ENCODE results near the gene PAPOLG. TPM values are rescaled to one million over a fixed set of nuclear protein-coding genes. Genes with fewer than 3 reads are reported as not detected.

Gene PAPOLG
- polyA plus RNA-seq, 1 experiment, result 5.8 TPM

GRCh38 chr2:60780721-60781120, 24.7 kb downstream of the PAPOLG start:
- Histone ChIP-seq H3K4me3 (ENCODE audit: low read depth, low read length) (no peak overlapping the region), H3K36me3 (ENCODE audit: control insufficient read depth, insufficient read depth, low read length) (peaks cover 7% of the 10 kb centered on the region), H3K27me3 (ENCODE audit: control insufficient read depth, insufficient read depth, low read length) (no peaks in the 10 kb centered on the region)
- TF ChIP-seq CTCF (IDR thresholded peaks at IDR 0.05; ENCODE audit: insufficient read depth, low read depth, low read length), result no peak
- ChIA-PET CTCF (interaction anchor here (1.0 kb wide), 2 partner anchors 11 to 355 kb away, joined by 3 to 4 read pairs; no protein-coding TSS in a partner anchor), POLR2A (no interaction called here)
- no peak for DNase-seq (ENCODE audit: low read depth)

GRCh38 chr2:60793169-60793568, 37.1 kb downstream of the PAPOLG start:
- Histone ChIP-seq H3K4me3 (ENCODE audit: low read depth, low read length) (no peak overlapping the region), H3K36me3 (ENCODE audit: control insufficient read depth, insufficient read depth, low read length) (peaks cover 4% of the 10 kb centered on the region; the same call in 1 of the 2 replicates), H3K27me3 (ENCODE audit: control insufficient read depth, insufficient read depth, low read length) (no peaks in the 10 kb centered on the region)
- ChIA-PET POLR2A (no interaction called here), CTCF (interaction anchor here (0.9 to 1.8 kb wide), 5 partner anchors 9 to 207 kb away, joined by 3 to 8 read pairs (median 3); no protein-coding TSS in a partner anchor)
- TF ChIP-seq CTCF (IDR thresholded peaks at IDR 0.05; ENCODE audit: insufficient read depth, low read depth, low read length), result no peak
- no peak for DNase-seq (ENCODE audit: low read depth)

DNA sequence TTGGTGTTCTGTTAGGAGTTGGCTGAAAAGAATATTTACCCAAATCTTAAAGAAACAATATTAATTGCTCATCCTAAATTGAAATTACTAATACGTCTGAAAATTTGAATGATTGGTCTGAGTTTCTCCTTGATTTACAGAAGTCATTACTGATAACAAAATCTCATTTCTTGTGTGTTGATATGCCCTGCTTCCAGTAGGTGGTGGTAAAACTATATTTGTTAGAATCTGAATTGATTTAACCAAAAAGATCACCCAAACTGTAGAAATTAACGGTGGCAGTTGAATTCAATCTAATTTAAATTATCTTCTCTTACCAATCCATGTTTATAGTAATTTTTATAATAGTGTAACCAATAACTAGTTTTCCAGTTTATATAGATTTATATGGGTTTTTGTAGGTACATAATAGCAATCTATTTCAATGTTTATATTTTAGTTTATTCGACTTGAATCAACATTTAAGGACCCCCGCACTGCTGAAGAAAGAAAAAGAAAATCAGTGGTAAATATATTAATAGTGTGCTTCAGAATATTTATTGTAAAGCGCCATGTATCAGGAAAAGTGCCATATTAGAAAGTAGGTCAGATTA, 38.3 kb downstream of the PAPOLG start:
- peak; percentile 44; the same call in 1 of the 2 replicates for TF ChIP-seq CTCF (IDR thresholded peaks at IDR 0.05; ENCODE audit: insufficient read depth, low read depth, low read length)
- no peak for DNase-seq (ENCODE audit: low read depth)
- ChIA-PET POLR2A (no interaction called here), CTCF (interaction anchor here (1.3 to 1.8 kb wide), 3 partner anchors 30 to 206 kb away, joined by 3 to 8 read pairs (median 4); no protein-coding TSS in a partner anchor)
- Histone ChIP-seq H3K36me3 (ENCODE audit: control insufficient read depth, insufficient read depth, low read length) (peaks cover 4% of the 10 kb centered on the region; the same call in 1 of the 2 replicates), H3K27me3 (ENCODE audit: control insufficient read depth, insufficient read depth, low read length) (no peaks in the 10 kb centered on the region), H3K4me3 (ENCODE audit: low read depth, low read length) (no peak overlapping the region)

DNA sequence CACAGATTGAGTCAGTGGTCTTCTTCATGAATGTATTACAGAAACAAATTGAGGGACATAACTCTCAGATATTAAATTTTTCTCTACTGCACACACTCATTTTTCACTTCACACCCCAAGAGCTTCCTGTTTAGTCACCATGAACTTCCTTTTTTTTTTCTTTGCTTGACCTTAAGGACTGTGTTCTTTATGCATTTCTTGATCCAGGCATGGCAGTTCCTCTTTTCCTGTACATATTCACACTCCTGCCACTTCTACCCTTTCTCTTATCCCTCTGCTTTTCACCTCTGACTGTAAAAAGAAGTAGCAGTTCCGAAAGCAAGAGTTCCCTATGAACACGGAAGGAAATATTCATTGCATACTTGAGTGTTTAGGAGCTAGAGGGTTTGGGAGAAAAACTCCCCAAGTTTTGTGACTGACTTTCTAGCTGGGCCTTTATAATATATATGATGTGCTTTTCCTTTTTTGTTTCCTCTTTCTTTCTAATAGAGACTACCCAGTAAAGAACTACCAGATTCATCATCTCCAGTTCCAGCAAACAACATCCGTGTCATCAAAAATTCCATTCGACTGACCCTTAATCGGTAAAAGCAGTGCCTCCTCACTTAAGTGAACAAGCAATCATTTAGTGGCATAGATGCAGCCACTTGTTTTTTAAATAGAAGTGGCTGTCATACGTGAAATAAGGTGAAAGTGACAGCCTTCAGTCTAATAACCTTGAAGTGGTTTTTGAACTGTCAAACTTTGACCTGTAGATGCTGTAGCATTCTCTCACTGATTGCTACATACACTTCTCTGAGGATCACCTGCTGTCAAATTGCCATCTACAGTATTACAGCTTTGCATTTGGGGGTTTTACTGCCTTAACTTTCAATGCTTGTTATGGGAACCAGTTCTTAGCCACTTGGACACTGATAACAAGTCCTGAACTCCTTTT, 40.8 kb downstream of the PAPOLG start:
- ChIA-PET POLR2A (no interaction called here), CTCF (interaction anchor here (1.1 kb wide), 1 partner anchor 41 kb away, joined by 3 read pairs; the partner anchor contains the start of gene PAPOLG)
- Histone ChIP-seq H3K4me3 (ENCODE audit: low read depth, low read length) (no peak overlapping the region), H3K27me3 (ENCODE audit: control insufficient read depth, insufficient read depth, low read length) (no peaks in the 10 kb centered on the region), H3K36me3 (ENCODE audit: control insufficient read depth, insufficient read depth, low read length) (peaks cover 4% of the 10 kb centered on the region; the same call in 1 of the 2 replicates)
- no peak for DNase-seq (ENCODE audit: low read depth)
- no peak for TF ChIP-seq CTCF (IDR thresholded peaks at IDR 0.05; ENCODE audit: insufficient read depth, low read depth, low read length)

DNA sequence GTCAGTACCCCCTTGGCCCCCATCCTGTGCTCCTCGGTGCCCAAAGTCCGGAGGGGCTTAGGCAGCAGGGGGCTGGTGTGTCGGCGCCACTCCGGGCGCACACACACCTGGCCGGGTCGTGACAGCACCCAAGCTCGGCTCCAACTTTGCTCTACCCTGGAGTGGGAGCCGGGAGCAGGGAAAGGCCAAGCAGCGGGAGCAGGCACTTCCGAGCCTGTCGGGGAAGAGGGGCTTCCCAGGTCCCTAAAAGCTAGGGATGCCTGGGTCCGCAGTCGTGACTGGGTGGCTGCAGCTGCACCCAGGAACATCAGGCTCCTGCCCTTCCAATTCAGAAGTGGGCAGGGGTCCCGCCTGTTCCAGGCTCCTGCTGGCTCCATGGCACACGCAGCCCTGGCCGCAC, 48.4 kb downstream of the PAPOLG start:
- POLR2A ChIA-PET, result no interaction called here
- Histone ChIP-seq H3K4me3 (ENCODE audit: low read depth, low read length) (no peak overlapping the region), H3K27me3 (ENCODE audit: control insufficient read depth, insufficient read depth, low read length) (no peaks in the 10 kb centered on the region), H3K36me3 (ENCODE audit: control insufficient read depth, insufficient read depth, low read length) (peaks cover 2% of the 10 kb centered on the region)
- CTCF ChIA-PET, result no interaction called here
- TF ChIP-seq CTCF (IDR thresholded peaks at IDR 0.05; ENCODE audit: insufficient read depth, low read depth, low read length), result no peak
- no peak for DNase-seq (ENCODE audit: low read depth)
